ENCODE data around the gene SPARCL1.
"Not testable (repeated sequence)": the region's sequence is repeated elsewhere in the genome, so short reads cannot be mapped to it uniquely, and the experiment has no call there.

Gene SPARCL1

GRCh38 chr4:87446375-87446774 lies 82.8 kb downstream of the SPARCL1 start:
- H3K4me1 ChIP-seq (ENCODE audit: control insufficient read depth, insufficient read depth, low read length, unreplicated experiment); H2AFZ ChIP-seq (ENCODE audit: low read length, unreplicated experiment); H3K27ac ChIP-seq (ENCODE audit: low read depth, low read length); H3K4me3 ChIP-seq (ENCODE audit: low read depth, low read length); H3K79me2 ChIP-seq (ENCODE audit: control insufficient read depth, insufficient read depth, low read length, unreplicated experiment); H3K27me3 ChIP-seq (ENCODE audit: insufficient read depth, low read length): not testable (repeated sequence)
- H3K36me3 ChIP-seq (ENCODE audit: insufficient read depth, low read length) = peaks cover 13% of the 10 kb centered on the region

- no peaks in the 10 kb centered on the region for H3K27me3 ChIP-seq (ENCODE audit: insufficient read depth, low read length)
- no peak overlapping the region for H2AFZ ChIP-seq (ENCODE audit: low read length, unreplicated experiment)
- no peak overlapping the region for H3K4me3 ChIP-seq (ENCODE audit: low read depth, low read length)
- no peaks in the 10 kb centered on the region for H3K4me1 ChIP-seq (ENCODE audit: control insufficient read depth, insufficient read depth, low read length, unreplicated experiment)
- H3K36me3 ChIP-seq (ENCODE audit: insufficient read depth, low read length) = peaks cover 9% of the 10 kb centered on the region
- no peaks in the 10 kb centered on the region for H3K79me2 ChIP-seq (ENCODE audit: control insufficient read depth, insufficient read depth, low read length, unreplicated experiment)
- H3K27ac ChIP-seq (ENCODE audit: low read depth, low read length) = no peak overlapping the region
These were observed 83.2 kb downstream of the SPARCL1 start for GRCh38 chr4:87445964-87446363.

- no peaks in the 10 kb centered on the region for H3K79me2 ChIP-seq (ENCODE audit: control insufficient read depth, insufficient read depth, low read length, unreplicated experiment)
- H3K4me1 ChIP-seq (ENCODE audit: control insufficient read depth, insufficient read depth, low read length, unreplicated experiment) = no peaks in the 10 kb centered on the region
- H2AFZ ChIP-seq (ENCODE audit: low read length, unreplicated experiment) = no peak overlapping the region
- no peak overlapping the region for H3K27ac ChIP-seq (ENCODE audit: low read depth, low read length)
- no peak overlapping the region for H3K4me3 ChIP-seq (ENCODE audit: low read depth, low read length)
- peaks cover 8% of the 10 kb centered on the region for H3K36me3 ChIP-seq (ENCODE audit: insufficient read depth, low read length)
- no peaks in the 10 kb centered on the region for H3K27me3 ChIP-seq (ENCODE audit: insufficient read depth, low read length)
These were observed 84.4 kb downstream of the SPARCL1 start for GRCh38 chr4:87444741-87445140.

GRCh38 chr4:87442889-87443288 lies 86.3 kb downstream of the SPARCL1 start:
- Histone ChIP-seq H3K4me3 (ENCODE audit: low read depth, low read length) (no peak overlapping the region), H3K36me3 (ENCODE audit: insufficient read depth, low read length) (peaks cover 12% of the 10 kb centered on the region), H3K4me1 (ENCODE audit: control insufficient read depth, insufficient read depth, low read length, unreplicated experiment) (no peaks in the 10 kb centered on the region), H3K27ac (ENCODE audit: low read depth, low read length) (no peak overlapping the region), H3K27me3 (ENCODE audit: insufficient read depth, low read length) (no peaks in the 10 kb centered on the region), H3K79me2 (ENCODE audit: control insufficient read depth, insufficient read depth, low read length, unreplicated experiment) (no peaks in the 10 kb centered on the region), H2AFZ (ENCODE audit: low read length, unreplicated experiment) (no peak overlapping the region)

- Histone ChIP-seq H3K79me2 (ENCODE audit: control insufficient read depth, insufficient read depth, low read length, unreplicated experiment) (peaks cover 49% of the 10 kb centered on the region), H3K36me3 (ENCODE audit: insufficient read depth, low read length) (peaks cover 3% of the 10 kb centered on the region; the same call in 1 of the 2 replicates), H3K4me1 (ENCODE audit: control insufficient read depth, insufficient read depth, low read length, unreplicated experiment) (no peaks in the 10 kb centered on the region), H3K27me3 (ENCODE audit: insufficient read depth, low read length) (no peaks in the 10 kb centered on the region), H3K27ac (ENCODE audit: low read depth, low read length) (no peak overlapping the region), H3K4me3 (ENCODE audit: low read depth, low read length) (no peak overlapping the region), H2AFZ (ENCODE audit: low read length, unreplicated experiment) (no peak overlapping the region)
These were observed 95.8 kb downstream of the SPARCL1 start for GRCh38 chr4:87433342-87433741.

- no peak overlapping the region for H2AFZ ChIP-seq (ENCODE audit: low read length, unreplicated experiment)
- H3K36me3 ChIP-seq (ENCODE audit: insufficient read depth, low read length) = no peaks in the 10 kb centered on the region
- no peak overlapping the region for H3K4me3 ChIP-seq (ENCODE audit: low read depth, low read length)
- H3K4me1 ChIP-seq (ENCODE audit: control insufficient read depth, insufficient read depth, low read length, unreplicated experiment) = peaks cover 9% of the 10 kb centered on the region
- H3K79me2 ChIP-seq (ENCODE audit: control insufficient read depth, insufficient read depth, low read length, unreplicated experiment) = peaks cover 65% of the 10 kb centered on the region
- no peak overlapping the region for H3K27ac ChIP-seq (ENCODE audit: low read depth, low read length)
- no peaks in the 10 kb centered on the region for H3K27me3 ChIP-seq (ENCODE audit: insufficient read depth, low read length)
These were observed 99.1 kb downstream of the SPARCL1 start for GRCh38 chr4:87430038-87430437.

- Histone ChIP-seq H3K27me3 (ENCODE audit: insufficient read depth, low read length) (no peaks in the 10 kb centered on the region), H3K4me1 (ENCODE audit: control insufficient read depth, insufficient read depth, low read length, unreplicated experiment) (peaks cover 18% of the 10 kb centered on the region), H3K79me2 (ENCODE audit: control insufficient read depth, insufficient read depth, low read length, unreplicated experiment) (peaks cover 73% of the 10 kb centered on the region), H3K4me3 (ENCODE audit: low read depth, low read length) (no peak overlapping the region), H3K36me3 (ENCODE audit: insufficient read depth, low read length) (no peaks in the 10 kb centered on the region), H3K27ac (ENCODE audit: low read depth, low read length) (no peak overlapping the region), H2AFZ (ENCODE audit: low read length, unreplicated experiment) (no peak overlapping the region)
These were observed 100.2 kb downstream of the SPARCL1 start for GRCh38 chr4:87428979-87429378.

- Histone ChIP-seq H3K27me3 (ENCODE audit: insufficient read depth, low read length) (no peaks in the 10 kb centered on the region), H3K4me3 (ENCODE audit: low read depth, low read length) (no peak overlapping the region), H3K4me1 (ENCODE audit: control insufficient read depth, insufficient read depth, low read length, unreplicated experiment) (peaks cover 18% of the 10 kb centered on the region), H3K27ac (ENCODE audit: low read depth, low read length) (no peak overlapping the region), H3K79me2 (ENCODE audit: control insufficient read depth, insufficient read depth, low read length, unreplicated experiment) (peaks cover 66% of the 10 kb centered on the region), H3K36me3 (ENCODE audit: insufficient read depth, low read length) (no peaks in the 10 kb centered on the region), H2AFZ (ENCODE audit: low read length, unreplicated experiment) (no peak overlapping the region)
These were observed 101.7 kb downstream of the SPARCL1 start for GRCh38 chr4:87427518-87427868.

- peaks cover 61% of the 10 kb centered on the region for H3K79me2 ChIP-seq (ENCODE audit: control insufficient read depth, insufficient read depth, low read length, unreplicated experiment)
- H3K27me3 ChIP-seq (ENCODE audit: insufficient read depth, low read length) = no peaks in the 10 kb centered on the region
These were observed 102.2 kb downstream of the SPARCL1 start for GRCh38 chr4:87426865-87427517.

GRCh38 chr4:87425711-87426110 lies 103.5 kb downstream of the SPARCL1 start:
- H2AFZ ChIP-seq (ENCODE audit: low read length, unreplicated experiment) = no peak overlapping the region
- no peaks in the 10 kb centered on the region for H3K36me3 ChIP-seq (ENCODE audit: insufficient read depth, low read length)
- H3K27me3 ChIP-seq (ENCODE audit: insufficient read depth, low read length) = no peaks in the 10 kb centered on the region
- peaks cover 18% of the 10 kb centered on the region for H3K4me1 ChIP-seq (ENCODE audit: control insufficient read depth, insufficient read depth, low read length, unreplicated experiment)
- no peak overlapping the region for H3K27ac ChIP-seq (ENCODE audit: low read depth, low read length)
- peaks cover 51% of the 10 kb centered on the region for H3K79me2 ChIP-seq (ENCODE audit: control insufficient read depth, insufficient read depth, low read length, unreplicated experiment)
- no peak overlapping the region for H3K4me3 ChIP-seq (ENCODE audit: low read depth, low read length)

More at GRCh38 chr4:87426865-87427517, 102.2 kb downstream of the SPARCL1 start:
- Histone ChIP-seq H3K36me3 (ENCODE audit: insufficient read depth, low read length) (no peaks in the 10 kb centered on the region), H3K4me1 (ENCODE audit: control insufficient read depth, insufficient read depth, low read length, unreplicated experiment) (peaks cover 18% of the 10 kb centered on the region), H3K4me3 (ENCODE audit: low read depth, low read length) (no peak overlapping the region), H3K27ac (ENCODE audit: low read depth, low read length) (no peak overlapping the region), H2AFZ (ENCODE audit: low read length, unreplicated experiment) (no peak overlapping the region)

- not testable (repeated sequence) for H3K36me3 ChIP-seq (ENCODE audit: insufficient read depth, low read length); H2AFZ ChIP-seq (ENCODE audit: low read length, unreplicated experiment); H3K27me3 ChIP-seq (ENCODE audit: insufficient read depth, low read length); H3K27ac ChIP-seq (ENCODE audit: low read depth, low read length)
- H3K4me1 ChIP-seq (ENCODE audit: control insufficient read depth, insufficient read depth, low read length, unreplicated experiment) = peaks cover 18% of the 10 kb centered on the region
- H3K79me2 ChIP-seq (ENCODE audit: control insufficient read depth, insufficient read depth, low read length, unreplicated experiment) = peaks cover 40% of the 10 kb centered on the region
- peak overlapping the region; percentile 82 for H3K4me3 ChIP-seq (ENCODE audit: low read depth, low read length)
These were observed 105.1 kb downstream of the SPARCL1 start for GRCh38 chr4:87424099-87424543.
